GM23338 (cell line): ENCODE results near the gene SLC12A5. TPM values are rescaled to one million over a fixed set of nuclear protein-coding genes. Genes with fewer than 3 reads are reported as not detected.

Experiments used
- ATAC-seq: fragments of 200-7000 bp; cut with Tn5 transposase; 3 replicates; pipeline ENCODE4 v1.9.1; 2020
- DNase-seq: peaks from one replicate; pipeline ENCODE4 v3.0.0-alpha.2; 2015; ENCODE audit warnings: low spot score
- H2AFZ ChIP-seq: fragments of 200-600 bp; sonication (generic); 2 replicates; pipeline ENCODE4 v1.8.0; 2016; ENCODE audit warnings: antibody characterized with exemption, mild to moderate bottlenecking, moderate library complexity
- H3F3A ChIP-seq: fragments of 200-600 bp; sonication (generic); replicated peaks from 2 replicates; pipeline ENCODE4 v1.8.0; 2017; ENCODE audit warnings: antibody characterized with exemption, mixed run types, low read depth
- H3K27ac ChIP-seq: fragments of 200-600 bp; sonication (generic); 2 replicates; pipeline ENCODE4 v1.6.1; 2016; ENCODE audit warnings: low read depth
- H3K27me3 ChIP-seq: fragments of 200-600 bp; sonication (generic); 2 replicates; pipeline ENCODE4 v1.8.0; 2016; ENCODE audit warnings: mild to moderate bottlenecking, mixed run types, moderate library complexity; ENCODE audit not compliant: insufficient read depth
- H3K36me3 ChIP-seq: fragments of 200-600 bp; sonication (generic); 2 replicates; pipeline ENCODE4 v1.8.0; 2016; ENCODE audit warnings: mild to moderate bottlenecking; ENCODE audit not compliant: insufficient read depth
- H3K4me1 ChIP-seq: fragments of 200-600 bp; sonication (generic); 2 replicates; pipeline ENCODE4 v1.8.0; 2016; ENCODE audit warnings: mild to moderate bottlenecking, moderate library complexity; ENCODE audit not compliant: insufficient read depth
- H3K4me2 ChIP-seq: fragments of 200-600 bp; sonication (generic); 2 replicates; pipeline ENCODE4 v1.7.1; 2017; ENCODE audit warnings: mixed run types
- H3K4me3 ChIP-seq: fragments of 200-600 bp; sonication (generic); 2 replicates; pipeline ENCODE4 v1.6.1; 2016; ENCODE audit warnings: mixed run types
- H3K79me2 ChIP-seq: fragments of 200-600 bp; sonication (generic); replicated peaks from 2 replicates; pipeline ENCODE4 v1.8.0; 2017; ENCODE audit warnings: mild to moderate bottlenecking; ENCODE audit not compliant: insufficient read depth
- H3K9me2 ChIP-seq: fragments of 200-600 bp; sonication (generic); 2 replicates; pipeline ENCODE4 v1.8.0; 2017; ENCODE audit not compliant: insufficient read depth
- H4K20me1 ChIP-seq: fragments of 200-600 bp; sonication (generic); replicated peaks from 2 replicates; pipeline ENCODE4 v1.8.0; 2017; ENCODE audit warnings: mild to moderate bottlenecking; ENCODE audit not compliant: insufficient read depth
- H3K27ac Mint-ChIP-seq: 2 replicates; pipeline ENCODE4 v1.8.0; 2020; ENCODE audit warnings: inconsistent platforms, mild to moderate bottlenecking, moderate library complexity, mixed read lengths
- H3K27me3 Mint-ChIP-seq: 3 replicates; pipeline ENCODE4 v1.8.0; 2022; ENCODE audit warnings: low read depth, mild to moderate bottlenecking, moderate library complexity, mixed read lengths, inconsistent platforms; ENCODE audit not compliant: insufficient read depth, poor library complexity
- H3K36me3 Mint-ChIP-seq: 3 replicates; pipeline ENCODE4 v1.8.0; 2021; ENCODE audit warnings: low read depth, mild to moderate bottlenecking, inconsistent platforms, moderate library complexity, mixed read lengths
- H3K4me1 Mint-ChIP-seq: 3 replicates; pipeline ENCODE4 v1.8.0; 2020; ENCODE audit warnings: mild to moderate bottlenecking, inconsistent platforms, mixed read lengths
- H3K4me3 Mint-ChIP-seq: 3 replicates; pipeline ENCODE4 v1.8.0; 2021; ENCODE audit warnings: moderate library complexity, mild to moderate bottlenecking, inconsistent platforms, mixed read lengths
- H3K9me3 Mint-ChIP-seq: 3 replicates; pipeline ENCODE4 v1.8.0; 2020; ENCODE audit warnings: moderate library complexity, mild to moderate bottlenecking, inconsistent platforms, mixed read lengths
- CREB1 ChIP-seq: fragments of 250-450 bp; sonication (Bioruptor Pico); IDR thresholded peaks from 2 replicates; pipeline ENCODE4 v1.5.0; 2020; ENCODE audit warnings: low read depth, mild to moderate bottlenecking, moderate library complexity
- CTCF ChIP-seq, 2 experiments: fragments of 200-600 bp in 1 of 2; sonication (generic) in 1 of 2; conservative IDR thresholded peaks; 2 replicates each; pipeline versions ENCODE4 v1.5.1 to v1.6.1; 2016 to 2017; ENCODE audit warnings: antibody characterized with exemption in 2 of 2, low read depth in 2 of 2, mild to moderate bottlenecking in 2 of 2, moderate library complexity in 1 of 2
- EZH2 ChIP-seq: fragments of 200-600 bp; sonication (generic); IDR thresholded peaks from one replicate; pipeline ENCODE4 v1.8.0; 2017; ENCODE audit warnings: antibody characterized with exemption, mild to moderate bottlenecking, low read depth; ENCODE audit not compliant: unreplicated experiment
- EZH2phosphoT487 ChIP-seq: fragments of 200-600 bp; sonication (generic); IDR thresholded peaks from one replicate; pipeline ENCODE4 v1.8.1; 2018; ENCODE audit warnings: antibody characterized with exemption; ENCODE audit not compliant: unreplicated experiment
- JUNB ChIP-seq: IDR thresholded peaks from one replicate; pipeline ENCODE4 v1.6.1; 2016; ENCODE audit warnings: antibody characterized with exemption; ENCODE audit not compliant: unreplicated experiment
- NANOG ChIP-seq: IDR thresholded peaks from 2 replicates; pipeline ENCODE4 v1.6.1; 2016; ENCODE audit warnings: antibody characterized with exemption, borderline replicate concordance
- POLR2AphosphoS5 ChIP-seq: IDR thresholded peaks from 2 replicates; pipeline ENCODE4 v1.6.1; 2016; ENCODE audit warnings: antibody characterized with exemption, low read depth
- REST ChIP-seq: IDR thresholded peaks from one replicate; pipeline ENCODE4 v1.6.1; 2018; ENCODE audit warnings: antibody characterized with exemption; ENCODE audit not compliant: unreplicated experiment
- STAT1 ChIP-seq: IDR thresholded peaks from one replicate; pipeline ENCODE4 v1.6.1; 2016; ENCODE audit warnings: antibody characterized with exemption; ENCODE audit not compliant: unreplicated experiment
- ZNF114 ChIP-seq: fragments of 250-450 bp; sonication (Bioruptor Pico); IDR thresholded peaks from 2 replicates; pipeline ENCODE4 v1.5.0; 2020; ENCODE audit warnings: mild to moderate bottlenecking, moderate library complexity
- ZNF331 ChIP-seq: fragments of 250-450 bp; sonication (Bioruptor Pico); IDR thresholded peaks from 2 replicates; pipeline ENCODE4 v1.5.0; 2020; ENCODE audit warnings: low read depth, mild to moderate bottlenecking, moderate library complexity
- ZNF462 ChIP-seq: fragments of 250-450 bp; sonication (Bioruptor Pico); IDR thresholded peaks from 2 replicates; pipeline ENCODE4 v1.5.0; 2020; ENCODE audit warnings: mild to moderate bottlenecking, moderate library complexity
- polyA plus RNA-seq: library from polyadenylated mRNA; unstranded; fragments of >200 nt; fragmentation: Nextera tagmentation; extraction: Ambion mirVana; gene quantifications from 2 replicates; pipeline ENCODE4 v1.2.1, GENCODE V29; 2016
- total RNA-seq: library from RNA; depleted of rRNA; stranded (reverse); fragments of >200 nt; shearing (Covaris generic); gene quantifications from 2 replicates; pipeline ENCODE4 v1.2.3, GENCODE V29; 2014
- TF ChIP-seq, protein P1 (sequence below): IDR thresholded peaks from 2 replicates; pipeline ENCODE4 v1.6.1; 2016; ENCODE audit warnings: antibody characterized with exemption

SLC12A5 gene
- total and polyA plus RNA-seq, 2 experiments from 2014 or later, result 3.5 to 8.4 TPM

DNA sequence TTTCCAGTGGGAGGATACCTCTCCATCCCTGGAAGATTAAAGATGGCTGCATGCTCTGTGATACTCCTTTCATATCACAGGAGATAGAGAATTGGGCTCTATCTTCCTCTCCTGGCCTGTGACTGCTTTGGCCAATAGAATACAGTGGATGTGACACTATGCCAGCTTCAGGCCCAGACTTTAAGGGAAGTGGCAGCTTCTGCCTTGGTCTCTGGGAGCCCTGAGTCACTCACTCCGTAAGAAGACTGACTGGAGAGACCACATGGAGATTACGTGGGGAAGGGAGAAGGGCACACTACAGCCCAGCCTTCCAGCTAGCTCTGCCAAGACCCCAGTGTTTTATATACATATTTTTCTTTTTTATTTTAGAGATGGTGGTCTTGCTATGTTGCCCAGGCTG is 30.7 kb upstream of the SLC12A5 start:
- DNase-seq (no peak), ATAC-seq (no peak)
- H3K27ac ChIP-seq, result no peak overlapping the region
- H3K4me2 ChIP-seq, result no peak overlapping the region
- H3K27ac Mint-ChIP-seq, result no peak overlapping the region
- peaks cover 7% of the 10 kb centered on the region for H3K27me3 Mint-ChIP-seq
- H4K20me1 ChIP-seq, result no peaks in the 10 kb centered on the region
- no peaks in the 10 kb centered on the region for H3K9me2 ChIP-seq
- H3K36me3 ChIP-seq, result no peaks in the 10 kb centered on the region
- no peak overlapping the region for H3K4me3 ChIP-seq
- H3K4me1 ChIP-seq, result peaks cover 35% of the 10 kb centered on the region
- H2AFZ ChIP-seq, result no peak overlapping the region
- H3K36me3 Mint-ChIP-seq, result no peaks in the 10 kb centered on the region
- TF ChIP-seq, protein P1, sequence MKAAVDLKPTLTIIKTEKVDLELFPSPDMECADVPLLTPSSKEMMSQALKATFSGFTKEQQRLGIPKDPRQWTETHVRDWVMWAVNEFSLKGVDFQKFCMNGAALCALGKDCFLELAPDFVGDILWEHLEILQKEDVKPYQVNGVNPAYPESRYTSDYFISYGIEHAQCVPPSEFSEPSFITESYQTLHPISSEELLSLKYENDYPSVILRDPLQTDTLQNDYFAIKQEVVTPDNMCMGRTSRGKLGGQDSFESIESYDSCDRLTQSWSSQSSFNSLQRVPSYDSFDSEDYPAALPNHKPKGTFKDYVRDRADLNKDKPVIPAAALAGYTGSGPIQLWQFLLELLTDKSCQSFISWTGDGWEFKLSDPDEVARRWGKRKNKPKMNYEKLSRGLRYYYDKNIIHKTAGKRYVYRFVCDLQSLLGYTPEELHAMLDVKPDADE, result no peak
- TF ChIP-seq EZH2phosphoT487 (no peak), REST (no peak), ZNF114 (CRISPR knock-in tag) (no peak), EZH2 (no peak), ZNF331 (no peak), STAT1 (no peak), ZNF462 (no peak), CREB1 (CRISPR knock-in tag) (no peak), JUNB (no peak), NANOG (no peak), POLR2AphosphoS5 (no peak), CTCF (conservative IDR thresholded peaks at IDR 0.05; ENCODE audit: low read depth in 2 of 2) (no peak)
- H3K9me3 Mint-ChIP-seq, result no peaks in the 10 kb centered on the region; the same call in 2 of the 3 replicates
- H3F3A ChIP-seq, result peaks cover 16% of the 10 kb centered on the region; the same call in 1 of the 2 replicates
- H3K79me2 ChIP-seq, result no peaks in the 10 kb centered on the region
- peaks cover 37% of the 10 kb centered on the region for H3K4me1 Mint-ChIP-seq
- H3K27me3 ChIP-seq, result no peaks in the 10 kb centered on the region
- H3K4me3 Mint-ChIP-seq, result no peak overlapping the region
